Fibroblast of skin of right quadriceps (primary cell): ENCODE measurements around the gene NUTM2B.
"Not testable (repeated sequence)": the region's sequence is repeated elsewhere in the genome, so short reads cannot be mapped to it uniquely, and the experiment has no call there.

Experiments used
- DNase-seq: peaks from one replicate; pipeline ENCODE4 v3.0.0-alpha.2; 2013

NUTM2B gene, protein sequence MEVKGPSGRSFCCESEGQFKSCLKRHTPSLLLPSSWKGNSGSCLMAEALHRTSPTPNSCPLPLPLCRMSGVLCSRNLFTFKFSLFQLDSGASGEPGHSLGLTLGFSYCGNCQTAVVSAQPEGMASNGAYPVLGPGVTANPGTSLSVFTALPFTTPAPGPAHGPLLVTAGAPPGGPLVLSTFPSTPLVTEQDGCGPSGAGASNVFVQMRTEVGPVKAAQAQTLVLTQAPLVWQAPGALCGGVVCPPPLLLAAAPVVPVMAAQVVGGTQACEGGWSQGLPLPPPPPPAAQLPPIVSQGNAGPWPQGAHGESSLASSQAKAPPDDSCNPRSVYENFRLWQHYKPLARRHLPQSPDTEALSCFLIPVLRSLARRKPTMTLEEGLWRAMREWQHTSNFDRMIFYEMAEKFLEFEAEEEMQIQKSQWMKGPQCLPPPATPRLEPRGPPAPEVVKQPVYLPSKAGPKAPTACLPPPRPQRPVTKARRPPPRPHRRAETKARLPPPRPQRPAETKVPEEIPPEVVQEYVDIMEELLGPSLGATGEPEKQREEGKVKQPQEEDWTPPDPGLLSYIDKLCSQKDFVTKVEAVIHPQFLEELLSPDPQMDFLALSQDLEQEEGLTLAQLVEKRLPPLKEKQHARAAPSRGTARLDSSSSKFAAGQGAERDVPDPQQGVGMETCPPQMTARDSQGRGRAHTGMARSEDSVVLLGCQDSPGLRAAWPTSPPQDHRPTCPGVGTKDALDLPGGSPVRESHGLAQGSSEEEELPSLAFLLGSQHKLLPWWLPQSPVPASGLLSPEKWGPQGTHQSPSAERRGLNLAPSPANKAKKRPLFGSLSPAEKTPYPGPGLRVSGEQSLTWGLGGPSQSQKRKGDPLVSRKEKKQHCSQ

DNA sequence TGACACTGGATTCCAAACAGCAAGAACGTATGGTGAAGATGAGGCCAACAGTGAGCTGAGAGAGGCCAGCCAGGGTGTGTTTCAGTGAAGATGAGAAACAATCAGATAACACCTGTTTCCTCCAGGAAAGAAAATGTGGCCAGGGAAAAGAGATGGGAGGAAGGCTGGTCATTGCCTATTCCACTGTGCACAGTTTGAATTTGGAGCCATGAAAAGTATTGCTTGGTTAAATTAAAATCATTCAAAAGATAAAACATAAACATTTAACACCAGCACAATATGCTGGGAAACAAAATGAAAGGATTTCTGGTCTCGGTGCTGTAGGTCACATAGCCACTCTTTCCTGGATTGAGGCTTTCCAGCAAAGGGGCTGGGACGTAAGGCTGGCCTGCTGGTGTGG is at the start of gene NUTM2B:
TSS of gene NUTM2B (plus strand) at position 301 of the 400 bp plus-strand sequence. CDS start 383 bp downstream, outside the sequence.
- not testable (repeated sequence) for DNase-seq

DNA sequence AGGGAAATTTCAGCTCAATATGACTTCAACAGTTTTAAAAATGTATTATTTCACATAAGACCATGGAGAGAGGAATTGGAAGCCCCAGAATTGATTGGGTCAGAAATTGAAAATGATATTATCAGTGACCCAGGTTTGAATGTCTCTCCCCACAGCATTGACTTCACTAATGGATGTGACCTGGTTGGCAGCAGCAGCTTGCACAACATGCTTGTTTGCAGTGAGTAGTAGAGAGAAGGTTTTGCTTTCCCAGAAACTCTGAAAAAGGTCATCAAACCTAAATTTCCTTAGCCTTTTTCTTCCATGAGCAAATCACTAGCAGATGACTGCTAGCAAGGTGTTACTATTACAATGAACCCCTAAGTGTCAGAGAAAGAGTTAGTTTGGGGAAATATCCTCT is 39.7 kb upstream of the NUTM2B start:
- not testable (repeated sequence) for DNase-seq

DNA sequence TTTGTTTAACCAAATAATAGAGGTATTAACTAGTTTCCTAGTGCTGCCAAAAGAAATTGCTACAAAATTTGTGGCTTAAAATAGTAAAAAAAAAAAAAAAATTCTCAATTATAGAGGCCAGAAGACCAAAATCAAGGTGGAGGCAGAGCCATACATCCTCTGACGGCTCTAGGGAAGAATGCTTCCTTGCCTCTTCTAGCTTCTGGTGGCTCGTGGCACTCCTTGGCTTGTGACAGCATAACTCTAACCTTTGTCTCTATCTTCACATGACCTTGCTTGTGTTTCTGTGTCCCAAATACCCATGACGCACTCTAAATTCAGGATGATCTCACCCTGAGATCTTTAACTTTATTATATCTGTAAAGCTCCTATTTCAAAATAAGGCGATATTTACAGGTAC is 38.3 kb upstream of the NUTM2B start:
- DNase-seq = not testable (repeated sequence)

DNA sequence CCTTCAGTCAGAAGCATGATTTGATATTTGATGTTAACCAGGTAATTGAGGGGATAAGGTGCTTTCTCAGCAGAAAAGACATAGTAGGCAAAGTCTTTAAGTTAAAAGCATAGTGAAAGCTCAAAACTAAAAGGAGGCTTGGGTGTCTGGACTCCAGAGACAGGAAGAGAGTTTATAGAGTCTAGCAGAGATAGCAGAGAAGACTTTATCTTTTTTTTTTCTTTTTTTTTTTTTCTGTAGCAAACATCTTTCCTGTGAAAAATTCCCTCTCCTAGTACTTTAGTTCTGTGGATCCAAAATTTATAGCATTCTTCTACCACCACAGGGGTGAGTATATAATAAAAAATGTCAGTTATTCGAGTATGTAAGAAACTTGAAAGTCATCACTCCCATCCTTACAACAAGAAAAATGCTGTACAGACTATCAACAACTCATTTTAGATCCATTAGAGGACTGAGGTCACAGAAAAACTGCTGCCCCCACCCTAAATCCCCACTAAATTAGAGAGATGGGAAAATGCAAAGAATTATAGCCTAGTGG is 33.7 kb upstream of the NUTM2B start:
- peak; percentile 44 for DNase-seq

DNA sequence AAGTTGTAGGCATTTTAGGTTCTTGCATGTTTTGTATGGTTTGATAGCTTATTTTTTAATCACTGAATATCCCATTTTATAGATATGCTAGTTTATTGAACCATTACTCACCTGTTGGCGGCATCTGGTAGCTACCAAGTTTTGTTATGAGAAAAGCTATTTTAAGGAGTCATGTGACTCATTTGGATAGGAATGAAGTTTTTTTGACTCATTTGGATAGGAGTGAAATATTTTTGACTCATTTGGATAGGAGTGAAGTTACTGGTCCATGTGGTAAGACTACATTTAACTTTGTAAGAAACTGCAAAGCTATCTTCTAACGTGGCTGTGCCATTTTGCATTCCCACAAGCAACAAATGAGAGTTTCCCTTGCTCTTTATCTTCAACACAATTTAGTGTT is 28.1 kb upstream of the NUTM2B start:
- DNase-seq = peak; percentile 45

DNA sequence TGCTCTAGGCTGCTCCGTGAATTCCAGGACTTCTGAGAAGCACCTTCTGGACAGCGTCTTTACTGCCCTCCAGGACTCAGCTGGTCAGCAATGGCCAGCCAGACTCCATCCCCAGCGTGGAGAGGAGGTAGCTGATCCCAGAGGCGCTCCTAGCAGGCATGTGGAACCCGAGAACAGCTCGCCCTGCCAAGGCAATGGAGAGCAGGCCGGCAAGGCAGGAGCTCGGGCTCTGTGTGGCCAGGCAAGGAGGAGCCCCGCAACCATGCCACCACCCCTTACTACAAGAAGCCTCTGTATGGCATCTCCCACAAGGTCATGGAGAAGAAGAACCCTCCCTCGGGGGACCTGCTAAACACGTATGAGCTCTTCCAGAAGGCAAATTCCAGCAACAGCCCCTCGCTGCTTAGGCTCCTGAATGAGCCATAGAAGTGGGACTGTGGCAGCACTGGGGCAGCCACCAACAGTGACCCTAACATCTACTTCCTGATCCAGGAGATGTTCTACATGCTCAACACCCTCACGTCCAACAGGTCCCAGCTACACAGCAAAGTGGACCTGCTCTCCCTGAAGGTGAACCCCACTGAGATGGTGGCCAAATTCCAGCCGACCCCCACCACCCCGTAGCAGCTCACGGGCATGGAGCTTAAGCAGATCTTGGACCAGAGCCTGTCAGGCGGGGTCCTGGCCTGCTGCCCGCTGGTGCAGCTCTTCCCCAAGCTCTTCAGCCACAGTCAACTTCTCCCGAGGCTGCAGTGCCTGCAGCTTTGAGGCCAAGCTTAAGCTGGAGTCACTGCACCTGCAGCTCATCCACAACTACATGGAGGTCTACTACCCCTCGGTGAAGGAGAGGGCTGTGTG is 19.8 kb upstream of the NUTM2B start:
- DNase-seq = not testable (repeated sequence)

DNA sequence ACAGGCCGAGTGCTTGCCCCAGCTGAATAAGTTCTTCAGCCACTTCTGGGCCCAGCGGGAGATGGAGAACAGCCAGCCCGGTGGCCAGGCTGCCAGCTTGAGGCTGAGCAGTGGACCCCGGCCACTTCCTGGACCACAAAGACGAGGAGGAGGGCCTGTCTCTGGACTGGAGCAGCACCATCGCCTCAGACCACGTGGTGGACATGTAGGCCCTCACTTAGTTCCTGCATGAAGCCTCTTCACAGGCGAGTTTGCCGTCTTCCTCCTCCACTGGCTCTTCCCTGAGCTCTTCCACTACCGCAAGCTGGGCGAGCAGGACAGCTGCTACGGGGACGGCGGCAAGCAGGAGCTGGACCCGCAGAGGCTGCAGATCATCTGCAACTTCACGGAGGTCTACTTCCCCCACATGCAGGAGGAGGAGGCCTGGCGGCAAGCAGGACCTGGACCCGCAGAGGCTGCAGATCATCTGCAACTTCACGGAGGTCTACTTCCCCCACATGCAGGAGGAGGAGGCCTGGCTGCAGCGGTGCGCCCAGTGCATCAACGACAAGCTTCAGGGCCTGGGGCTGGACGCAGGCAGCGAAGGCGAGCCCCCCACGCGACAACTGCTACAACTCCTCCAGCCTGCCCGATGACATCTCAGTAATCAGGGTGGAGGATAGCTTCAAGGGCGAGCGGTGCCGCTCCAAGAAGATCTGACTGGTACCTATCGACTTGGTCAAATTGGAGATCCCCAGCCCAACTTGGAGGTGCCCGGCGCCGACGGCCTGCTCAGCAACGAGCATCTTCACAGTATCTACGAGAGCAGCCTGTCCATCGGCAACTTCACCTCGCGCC is 18.9 kb upstream of the NUTM2B start:
- DNase-seq = not testable (repeated sequence)

DNA sequence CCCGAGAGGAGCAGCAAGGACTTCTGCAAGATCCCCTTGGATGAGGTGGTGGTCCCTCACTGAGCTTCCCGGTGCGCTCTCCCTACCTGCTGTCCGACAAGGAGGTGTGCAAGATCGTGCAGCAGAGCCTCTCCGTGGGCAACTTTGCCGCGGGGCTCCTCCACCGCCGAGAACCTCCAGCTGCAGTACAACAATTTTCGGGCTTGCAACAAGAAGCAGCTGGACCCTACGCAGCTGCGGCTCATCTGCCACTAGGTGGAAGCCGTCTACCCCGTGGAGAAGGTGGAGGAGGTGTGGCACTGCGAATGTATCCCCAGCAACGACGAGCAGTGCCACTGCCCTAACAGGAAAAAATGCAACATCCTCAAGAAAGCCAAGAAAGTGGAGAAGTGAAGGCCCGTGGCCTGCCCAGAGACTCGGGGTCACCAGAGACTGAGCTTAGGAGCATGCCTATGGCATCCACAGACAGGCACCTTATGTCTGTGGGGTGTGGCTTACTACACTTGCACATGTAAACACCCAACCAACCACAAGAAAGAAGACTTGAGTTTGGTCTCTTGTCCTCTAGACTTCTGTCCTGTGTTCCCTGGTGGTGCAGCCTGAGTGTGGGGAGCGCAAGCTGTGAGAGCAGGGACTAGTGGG is 17.9 kb upstream of the NUTM2B start:
- peak; percentile 34 for DNase-seq

DNA sequence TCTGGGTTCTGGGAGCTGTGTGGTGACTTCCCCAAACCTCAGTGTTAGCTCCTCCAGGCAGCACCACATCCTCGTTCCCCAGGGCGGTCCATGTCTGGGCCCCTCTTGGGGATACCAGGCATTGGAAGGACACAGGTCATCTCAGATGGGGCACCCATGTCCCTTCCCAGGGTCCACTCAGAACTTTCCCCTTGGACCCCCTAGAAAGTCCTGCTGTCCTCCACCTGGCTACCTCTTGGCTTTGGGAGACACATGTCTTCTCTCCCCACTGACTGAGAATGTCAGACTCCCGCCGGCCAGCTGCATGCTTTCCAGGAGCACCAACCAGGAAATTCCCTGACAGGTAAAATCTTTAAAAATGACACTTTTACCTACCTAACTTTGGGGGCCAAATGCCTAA is 16.4 kb upstream of the NUTM2B start:
- DNase-seq = not testable (repeated sequence)

DNA sequence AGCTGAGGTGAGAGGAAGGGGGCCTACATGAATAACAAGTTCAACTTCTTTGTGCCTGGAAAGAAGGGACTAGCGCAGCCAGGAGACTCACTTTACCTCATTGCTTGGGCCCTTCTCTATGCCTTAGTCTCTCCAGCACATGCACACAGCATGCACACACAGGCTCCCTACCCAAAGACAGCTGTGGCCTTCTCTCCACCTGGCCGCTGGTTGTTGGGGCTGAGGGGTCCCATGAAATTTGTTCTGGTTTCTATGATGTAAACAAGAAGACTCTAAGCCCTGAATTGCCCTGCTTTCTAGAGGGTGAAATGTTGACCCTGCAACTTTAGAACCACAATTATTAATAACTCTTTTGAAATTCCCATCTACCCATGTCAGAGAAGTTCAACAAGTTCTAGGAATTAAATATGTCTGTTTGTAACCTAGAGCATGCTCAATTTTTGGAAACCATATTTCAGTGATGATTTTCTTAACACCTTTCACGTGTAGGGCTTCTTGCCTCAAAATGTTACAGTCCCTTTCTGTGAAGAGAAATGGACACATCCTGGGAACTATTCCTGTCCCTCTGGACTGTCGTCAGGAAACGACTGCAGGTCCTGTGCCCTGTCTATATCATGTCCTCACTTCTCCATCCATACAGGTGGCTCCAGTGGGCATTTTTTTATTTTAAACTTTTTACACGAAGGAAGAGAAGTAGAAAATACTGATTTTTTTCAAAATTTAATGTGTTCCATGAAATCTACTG is 15.4 kb upstream of the NUTM2B start:
- not testable (repeated sequence) for DNase-seq

DNA sequence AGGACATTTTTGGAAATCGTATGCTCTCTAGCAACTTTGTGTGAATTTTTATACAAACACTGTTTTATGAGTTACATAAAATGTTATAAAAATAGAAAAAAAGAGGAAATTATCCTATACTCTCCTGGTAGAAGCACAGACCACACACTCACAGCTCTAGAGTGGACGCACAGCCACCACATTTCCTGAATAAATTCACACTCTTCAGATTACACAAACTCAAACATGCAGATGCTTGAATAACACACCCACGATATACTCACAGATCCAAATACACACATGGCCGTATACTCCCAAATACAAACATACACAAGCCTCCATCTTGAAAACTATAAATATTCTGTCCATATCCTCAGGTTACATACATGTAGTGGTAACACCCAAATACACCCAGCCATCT is 14.2 kb upstream of the NUTM2B start:
- DNase-seq = not testable (repeated sequence)

DNA sequence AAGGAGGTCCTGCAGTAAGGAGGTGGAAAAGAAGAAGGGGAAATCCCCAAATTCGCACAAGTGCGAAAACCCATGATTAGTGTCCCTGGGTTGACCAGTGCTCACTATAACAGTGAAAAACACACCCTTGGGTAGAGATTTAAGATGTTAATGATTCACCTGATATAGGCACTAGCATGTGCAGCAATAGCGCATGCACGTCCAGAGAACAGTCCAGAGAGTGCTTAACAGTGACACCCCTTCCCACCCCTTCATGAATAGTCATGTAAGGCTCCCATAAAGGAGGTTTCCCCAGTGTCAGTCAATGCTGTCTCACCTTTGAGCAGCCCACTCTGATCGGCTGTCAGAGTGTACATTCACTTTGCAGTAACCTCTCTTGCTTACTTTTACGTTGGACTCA is 6.4 kb upstream of the NUTM2B start:
- not testable (repeated sequence) for DNase-seq

DNA sequence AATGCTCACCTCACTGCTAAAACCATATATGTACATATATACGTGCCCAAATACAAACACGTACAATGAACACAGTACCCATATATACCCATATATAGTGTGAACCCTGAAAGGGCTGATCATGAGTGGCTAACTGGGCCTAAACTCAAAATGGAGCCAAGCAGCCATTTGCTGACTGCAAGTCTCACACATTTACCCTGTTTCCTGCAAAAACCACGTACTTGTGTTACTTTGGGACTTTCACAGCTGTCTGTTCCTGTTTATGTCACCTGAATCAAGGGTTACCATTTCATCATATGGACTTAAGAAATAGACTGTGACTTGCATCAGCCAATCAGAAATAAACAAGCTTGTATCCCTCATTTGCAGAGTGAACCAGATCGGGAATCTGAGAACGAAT is 5.9 kb upstream of the NUTM2B start:
- DNase-seq = not testable (repeated sequence)

DNA sequence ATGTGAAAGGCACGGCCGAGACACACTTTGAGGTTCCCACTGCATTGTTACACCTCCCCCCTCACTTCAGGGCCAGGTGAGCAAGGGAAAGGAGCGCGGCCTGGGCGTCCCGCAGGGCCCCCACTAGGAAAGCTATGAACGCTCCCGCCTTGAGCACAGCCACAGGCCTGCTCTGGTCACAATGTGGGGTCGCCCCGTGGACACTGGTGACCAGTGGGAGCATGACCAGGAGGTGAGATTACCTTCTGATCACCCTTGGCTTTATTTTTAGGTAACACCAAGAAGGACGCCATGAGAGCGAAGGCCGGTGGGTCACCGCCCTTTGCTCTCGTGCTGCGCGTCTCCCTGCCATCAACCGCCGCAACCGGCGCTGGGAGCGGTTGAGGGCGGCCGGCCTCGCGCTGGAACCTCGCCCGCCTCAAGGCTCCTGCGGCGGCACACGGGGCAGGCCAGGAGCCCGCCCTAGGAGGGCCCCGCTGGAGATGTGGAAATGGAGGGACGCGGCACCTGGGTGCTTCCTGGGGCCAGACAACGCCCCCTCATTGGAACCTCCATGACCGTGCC is 2.6 kb upstream of the NUTM2B start:
- DNase-seq = not testable (repeated sequence)

DNA sequence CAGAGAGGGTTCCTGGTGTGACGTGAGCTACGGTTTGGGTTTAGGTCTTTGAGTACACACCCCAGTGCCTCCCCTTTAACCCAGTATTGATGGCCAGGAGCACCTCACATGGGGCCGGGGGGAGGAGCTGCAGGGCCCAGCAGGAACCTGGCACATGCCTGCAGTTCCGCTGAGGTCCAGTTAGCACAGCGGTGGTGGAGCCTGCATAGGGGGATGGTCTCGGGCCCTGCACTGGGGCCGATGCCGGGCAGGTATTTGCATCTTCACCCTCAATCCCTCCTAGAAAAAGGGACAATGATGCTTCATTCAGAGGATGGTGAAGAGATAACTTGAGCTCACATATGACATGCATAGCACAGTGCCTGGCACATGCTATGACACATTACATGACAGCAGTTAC is 4.0 kb downstream of the NUTM2B start:
- not testable (repeated sequence) for DNase-seq

DNA sequence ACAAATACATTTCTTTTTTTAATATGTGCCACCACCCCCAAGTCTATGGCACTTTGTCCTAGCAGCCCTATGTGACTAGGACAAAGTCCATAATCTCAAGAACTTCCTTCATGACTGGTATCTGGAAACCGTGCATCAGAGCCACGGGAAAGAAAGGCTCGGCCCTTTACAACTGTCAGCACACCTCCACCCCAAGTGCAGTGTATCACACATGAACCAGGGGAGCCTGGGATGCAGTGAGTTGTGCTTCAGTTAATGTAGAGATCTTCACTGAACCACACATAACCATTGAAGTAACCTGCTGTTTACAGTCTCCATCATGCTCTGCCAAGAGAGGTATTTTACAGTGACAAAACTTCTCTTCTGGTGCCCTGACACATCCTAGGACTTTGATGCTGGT is 11.9 kb downstream of the NUTM2B start:
- DNase-seq = not testable (repeated sequence)

DNA sequence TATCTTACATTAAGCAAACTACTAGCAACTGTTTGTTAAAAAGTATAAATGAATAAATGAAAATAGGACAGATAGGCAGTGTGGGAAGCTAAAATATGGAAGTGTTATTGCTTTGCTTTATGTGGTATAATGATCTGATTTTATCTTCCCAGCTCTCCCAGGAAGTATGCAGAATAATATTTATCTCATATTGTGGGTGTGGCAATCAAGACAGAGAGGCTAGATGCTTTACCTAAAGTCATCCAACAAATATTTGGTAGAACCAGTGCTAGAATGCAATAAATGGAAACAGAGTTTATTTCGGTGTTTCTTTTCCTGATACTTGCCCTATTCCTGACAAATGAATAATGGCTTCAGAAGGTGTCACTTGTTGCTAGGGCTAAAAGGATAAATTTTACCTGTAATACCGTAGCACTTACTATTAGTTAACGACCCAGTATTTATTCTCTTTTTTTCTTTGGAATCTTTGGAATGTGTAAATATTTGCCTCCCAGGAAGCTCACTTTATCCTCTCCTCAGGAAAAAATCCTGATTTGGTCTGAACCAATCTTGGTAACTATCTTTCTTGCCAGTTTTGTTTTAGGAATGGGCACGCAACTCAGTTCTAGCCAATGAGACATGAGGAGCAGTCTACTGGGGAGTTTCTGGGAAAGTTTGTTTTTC is 14.0 kb downstream of the NUTM2B start:
- not testable (repeated sequence) for DNase-seq

DNA sequence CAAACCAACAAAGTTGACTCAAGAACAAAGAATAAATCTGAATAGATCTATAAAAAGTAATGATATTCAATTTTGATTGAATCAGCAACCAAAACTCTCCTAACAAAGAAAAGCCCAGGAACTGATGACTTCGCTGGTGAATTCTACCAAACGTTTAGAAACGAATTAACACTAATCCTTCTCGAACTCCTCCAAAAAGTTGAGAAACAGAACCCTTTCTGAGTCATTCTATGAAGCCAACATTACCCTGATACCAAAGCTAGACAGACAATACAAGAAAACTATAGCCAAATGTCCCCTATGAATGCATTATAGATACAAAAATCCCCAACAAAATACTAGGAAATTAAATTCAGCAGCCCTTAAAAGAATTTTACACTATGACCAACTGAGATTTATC is 17.0 kb downstream of the NUTM2B start:
- not testable (repeated sequence) for DNase-seq

DNA sequence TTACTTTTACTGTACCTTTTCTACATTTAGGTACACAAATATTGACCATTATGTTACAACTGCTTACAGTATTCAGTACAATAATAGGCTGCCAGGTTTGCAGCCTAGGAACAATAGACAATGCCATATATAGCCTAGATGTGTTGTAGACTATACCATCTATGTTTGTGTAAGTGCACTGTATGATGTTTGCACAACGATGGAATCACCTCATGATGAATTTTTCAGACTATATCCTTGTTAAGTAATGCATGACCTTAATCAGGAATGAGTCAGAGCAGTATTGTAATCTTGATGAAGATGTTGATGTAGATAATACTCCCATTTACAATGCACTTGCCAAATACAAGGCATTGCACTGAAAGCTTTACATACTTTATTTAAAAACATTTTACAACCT is 23.6 kb downstream of the NUTM2B start:
- not testable (repeated sequence) for DNase-seq
